Tibial nerve (tissue), 3 donors: Measurements from ENCODE around the gene MAML3.

Experiments
- CTCF ChIP-seq, 5 experiments: fragments of 200-600 bp in 3 of 5; fragments of 450-650 bp in 2 of 5; sonication (generic) in 3 of 5; IDR thresholded peaks; one replicate each; pipeline ENCODE4 v1.5.1; 2016 to 2019; ENCODE audit warnings: antibody characterized with exemption in 5 of 5, mild to moderate bottlenecking in 3 of 5, moderate library complexity in 2 of 5
- POLR2A ChIP-seq, 2 donors: fragments of 450-650 bp; IDR thresholded peaks; one replicate each; pipeline ENCODE4 v1.6.1; 2017; ENCODE audit warnings: antibody characterized with exemption in 2 of 2, mild to moderate bottlenecking in 2 of 2, moderate library complexity in 2 of 2

DNA sequence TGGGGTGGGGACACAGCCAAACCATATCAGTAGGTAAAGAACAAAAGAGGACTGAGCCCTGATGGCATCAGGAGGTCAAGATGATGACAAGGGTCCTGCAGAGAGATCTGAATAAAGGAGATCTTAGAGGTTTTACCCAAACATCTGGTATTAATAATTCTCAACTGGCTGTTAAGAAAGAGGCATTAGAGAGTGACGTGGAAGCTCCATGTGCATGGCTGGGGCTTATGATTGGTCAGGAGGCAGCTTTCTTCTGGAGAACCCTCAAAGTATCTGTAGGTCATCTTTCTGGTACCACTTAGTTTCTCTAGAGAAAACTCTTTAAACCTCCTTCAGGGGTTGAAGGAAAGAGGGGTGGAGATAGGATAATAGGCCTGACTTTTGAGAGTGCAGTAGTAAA is 469.6 kb downstream of the MAML3 start:
- TF ChIP-seq CTCF (IDR thresholded peaks at IDR 0.05): no peak
- TF ChIP-seq POLR2A (IDR thresholded peaks at IDR 0.05): no peak
